ENCODE data around the gene RNF224. TPM values are rescaled to one million over a fixed set of nuclear protein-coding genes. Genes with fewer than 3 reads are reported as not detected.

The RNF224 gene
- polyA plus RNA-seq, 3 donors: not detected

DNA sequence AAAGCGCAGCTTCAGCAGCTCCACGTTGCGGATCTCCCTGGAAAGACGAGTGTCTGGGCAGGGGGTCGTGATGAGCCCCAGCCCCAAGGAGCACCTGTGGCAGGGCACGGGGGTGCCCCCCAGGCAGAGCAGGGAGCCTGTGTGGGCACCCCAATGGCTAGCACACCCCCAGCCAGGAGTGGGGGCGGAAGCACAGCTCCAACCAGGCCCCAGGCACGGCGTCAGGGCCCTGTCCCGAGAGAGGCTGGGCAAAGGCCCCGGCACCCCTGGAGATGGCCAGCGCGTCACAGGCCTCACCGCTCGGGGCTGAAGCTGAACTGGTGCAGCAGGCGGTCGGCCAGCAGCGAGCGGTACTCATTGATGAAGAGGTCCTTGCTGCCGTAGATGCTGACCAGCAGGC, 46.8 kb upstream of the RNF224 start:
- no peaks in the 10 kb centered on the region for H3K4me1 Mint-ChIP-seq
- Histone ChIP-seq H3K9me3 (replicated peaks in 1 of 2; ENCODE audit: control insufficient read depth in 1 of 2, insufficient read depth in 1 of 2, low read length in 2 of 2) (no peaks in the 10 kb centered on the region), H3K36me3 (replicated peaks in 1 of 2; ENCODE audit: control insufficient read depth in 1 of 2, insufficient read depth in 2 of 2, low read length in 2 of 2) (peaks cover 78 to 83% of the 10 kb centered on the region in 2 donors), H3K79me2 (ENCODE audit: insufficient read depth, low read length) (peaks cover under 1% of the 10 kb centered on the region), H3K4me3 (replicated peaks in 1 of 3; ENCODE audit: low read depth in 2 of 3, low read length in 3 of 3) (no peak overlapping the region), H3K27me3 (ENCODE audit: control insufficient read depth in 2 of 2, insufficient read depth in 2 of 2, low read length in 2 of 2) (peaks cover 0 to 4% of the 10 kb centered on the region in 2 donors), H3K9ac (ENCODE audit: insufficient read depth, low read length, poor library complexity, severe bottlenecking) (no peak overlapping the region), H3K4me1 (ENCODE audit: control insufficient read depth in 1 of 2, insufficient read depth in 2 of 2, low read length in 2 of 2) (no peaks in the 10 kb centered on the region), H3K27ac (ENCODE audit: low read depth in 1 of 2, low read length in 2 of 2) (no peak overlapping the region), H3K4me2 (replicated peaks; ENCODE audit: extremely low read depth, low read length, poor library complexity, severe bottlenecking) (no peak overlapping the region), H2AFZ (ENCODE audit: insufficient read depth, low read depth, low read length, poor library complexity, severe bottlenecking) (no peak overlapping the region), H4K20me1 (ENCODE audit: insufficient read depth, low read length) (no peaks in the 10 kb centered on the region)
- no peak overlapping the region for H3K4me3 Mint-ChIP-seq
- peaks cover 57 to 77% of the 10 kb centered on the region in 2 donors for H3K36me3 Mint-ChIP-seq
- intact Hi-C loops (cut with micrococcal nuclease): loop anchor here in 1 of 2 donors (5.0 kb wide), 1 partner anchor 63 kb away; no protein-coding TSS in a partner anchor
- H3K27me3 Mint-ChIP-seq (ENCODE audit: low read depth in 3 of 3): peaks cover 0 to 5% (median 1%) of the 10 kb centered on the region in 3 donors
- no peaks in the 10 kb centered on the region for H3K9me3 Mint-ChIP-seq
- WGBS (ENCODE audit: insufficient coverage): over 99% methylated on average over 20 of the region's 20 CpGs
- H3K27ac Mint-ChIP-seq: no peak overlapping the region
- DNase-seq: no peak
- no peak for TF ChIP-seq CTCF (IDR thresholded peaks at IDR 0.05)

- no peak overlapping the region for H3K27ac ChIP-seq (ENCODE audit: low read depth in 1 of 2, low read length in 2 of 2)
- no peak overlapping the region for H3K9ac ChIP-seq (ENCODE audit: insufficient read depth, low read length, poor library complexity, severe bottlenecking)
- DNase-seq: no peak
- H3K4me2 ChIP-seq (replicated peaks; ENCODE audit: extremely low read depth, low read length, poor library complexity, severe bottlenecking): no peak overlapping the region
- peaks cover 11% of the 10 kb centered on the region for H3K79me2 ChIP-seq (ENCODE audit: insufficient read depth, low read length)
- peaks cover 1 to 7% of the 10 kb centered on the region in 2 donors for H3K4me1 ChIP-seq (ENCODE audit: control insufficient read depth in 1 of 2, insufficient read depth in 2 of 2, low read length in 2 of 2)
- no peaks in the 10 kb centered on the region for H3K27me3 ChIP-seq (ENCODE audit: control insufficient read depth in 2 of 2, insufficient read depth in 2 of 2, low read length in 2 of 2)
- Mint-ChIP-seq H3K27ac (no peak overlapping the region), H3K9me3 (no peaks in the 10 kb centered on the region), H3K36me3 (peaks cover 64 to 86% of the 10 kb centered on the region in 2 donors), H3K4me1 (peaks cover 4% of the 10 kb centered on the region), H3K27me3 (ENCODE audit: low read depth in 3 of 3) (peaks cover 0 to 2% (median 1%) of the 10 kb centered on the region in 3 donors), H3K4me3 (no peak overlapping the region)
- intact Hi-C loops (cut with micrococcal nuclease): loop anchor here in 1 of 2 donors (5.0 kb wide), 1 partner anchor 64 kb away; no protein-coding TSS in a partner anchor
- TF ChIP-seq CTCF (IDR thresholded peaks at IDR 0.05): no peak
- WGBS (ENCODE audit: insufficient coverage): 98% methylated on average over 20 of the region's 22 CpGs
- no peaks in the 10 kb centered on the region for H3K9me3 ChIP-seq (replicated peaks in 1 of 2; ENCODE audit: control insufficient read depth in 1 of 2, insufficient read depth in 1 of 2, low read length in 2 of 2)
- H4K20me1 ChIP-seq (ENCODE audit: insufficient read depth, low read length): no peaks in the 10 kb centered on the region
- H3K36me3 ChIP-seq (replicated peaks in 1 of 2; ENCODE audit: control insufficient read depth in 1 of 2, insufficient read depth in 2 of 2, low read length in 2 of 2): peaks cover 87 to 95% of the 10 kb centered on the region in 2 donors
- H3K4me3 ChIP-seq (replicated peaks in 1 of 3; ENCODE audit: low read depth in 2 of 3, low read length in 3 of 3): no peak overlapping the region
- no peak overlapping the region for H2AFZ ChIP-seq (ENCODE audit: insufficient read depth, low read depth, low read length, poor library complexity, severe bottlenecking)
Observed at GRCh38 chr9:137181680-137182079, 45.6 kb upstream of the RNF224 start.
